Peyer's patch (tissue), 4 donors: ENCODE results near the gene WNT3A.

ENCODE experiments used
- CTCF ChIP-seq, 6 experiments: fragments of 450-650 bp in 4 of 6; fragments of 200-600 bp in 2 of 6; sonication (generic) in 1 of 6; IDR thresholded peaks; one replicate each; pipeline ENCODE4 v1.5.1; 2017 to 2019; ENCODE audit warnings: antibody characterized with exemption in 6 of 6, mild to moderate bottlenecking in 3 of 6, moderate library complexity in 1 of 6
- POLR2A ChIP-seq, 2 donors: fragments of 450-650 bp; IDR thresholded peaks; one replicate each; pipeline ENCODE4 v1.5.1; 2017; ENCODE audit warnings: antibody characterized with exemption in 2 of 2, mild to moderate bottlenecking in 2 of 2, moderate library complexity in 2 of 2

DNA sequence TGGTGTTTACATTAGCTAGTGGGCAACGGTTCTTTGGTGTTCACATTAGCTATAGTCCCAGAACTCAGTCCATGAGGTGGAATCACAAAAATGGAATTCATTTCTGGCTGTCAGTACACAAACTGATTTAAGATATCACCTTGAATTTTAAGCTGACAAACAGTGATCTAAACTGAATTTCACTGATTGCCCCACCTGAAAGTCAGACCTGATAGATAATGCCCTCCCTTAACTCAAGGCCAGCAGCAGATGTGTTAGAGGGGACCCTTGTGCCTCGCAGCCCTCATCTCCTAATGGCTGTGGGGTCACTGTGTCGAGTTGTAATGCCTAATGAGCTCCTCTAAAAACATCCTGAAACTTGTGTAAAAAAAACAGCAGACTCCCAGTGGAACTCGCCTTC is 84.3 kb downstream of the WNT3A start:
- TF ChIP-seq CTCF (IDR thresholded peaks at IDR 0.05) (no peak), POLR2A (IDR thresholded peaks at IDR 0.05) (no peak)
